SK-N-SH (cell line): Measurements from ENCODE around the gene CNTNAP2.

ENCODE experiments used
- EP300 ChIP-seq, 2 experiments: IDR thresholded peaks; 2 replicates each; pipeline versions ENCODE4 v1.4.0 to v1.6.1; 2012; ENCODE audit warnings: borderline replicate concordance in 1 of 2, low read depth in 1 of 2, low read length in 1 of 2
- EZH2phosphoT487 ChIP-seq: fragments of 200-600 bp; sonication (generic); IDR thresholded peaks from 2 replicates; pipeline ENCODE4 v1.6.1; 2017; ENCODE audit warnings: low read depth, mixed run types, mild to moderate bottlenecking, antibody characterized with exemption, moderate library complexity, borderline replicate concordance
- FOXM1 ChIP-seq: IDR thresholded peaks from 2 replicates; pipeline ENCODE4 v1.4.0; 2012; ENCODE audit warnings: low read depth, mild to moderate bottlenecking
- IRF3 ChIP-seq: fragments of 150-350 bp; IDR thresholded peaks from 2 replicates; pipeline ENCODE4 v1.6.1; 2016; ENCODE audit warnings: mild to moderate bottlenecking, low read depth, low read length
- POLR2AphosphoS5 ChIP-seq: IDR thresholded peaks from 2 replicates; pipeline ENCODE4 v1.6.1; 2012; ENCODE audit warnings: low read depth, low read length
- SIN3A ChIP-seq: IDR thresholded peaks from 2 replicates; pipeline ENCODE4 v1.6.1; 2012; ENCODE audit warnings: low read depth, mild to moderate bottlenecking, low read length, moderate library complexity, borderline replicate concordance
- TAF1 ChIP-seq: IDR thresholded peaks from 2 replicates; pipeline ENCODE4 v1.6.1; 2012; ENCODE audit warnings: low read depth, mild to moderate bottlenecking, low read length, moderate library complexity, borderline replicate concordance
- TCF12 ChIP-seq: IDR thresholded peaks from 2 replicates; pipeline ENCODE4 v1.4.0; 2012
- TEAD4 ChIP-seq: IDR thresholded peaks from 2 replicates; pipeline ENCODE4 v1.4.0; 2012; ENCODE audit warnings: mild to moderate bottlenecking, borderline replicate concordance; ENCODE audit not compliant: insufficient read depth
- YY1 ChIP-seq: IDR thresholded peaks from 2 replicates; pipeline ENCODE4 v1.4.0; 2012; ENCODE audit warnings: low read depth, mild to moderate bottlenecking
- TF ChIP-seq, protein P1 (sequence below): fragments of 200-600 bp; sonication (generic); IDR thresholded peaks from 2 replicates; pipeline ENCODE4 v1.6.1; 2017; ENCODE audit warnings: antibody characterized with exemption, mild to moderate bottlenecking, moderate library complexity
- TF ChIP-seq, protein P2 (sequence below): IDR thresholded peaks from 2 replicates; pipeline ENCODE4 v1.4.0; 2012; ENCODE audit warnings: low read depth, borderline replicate concordance

DNA sequence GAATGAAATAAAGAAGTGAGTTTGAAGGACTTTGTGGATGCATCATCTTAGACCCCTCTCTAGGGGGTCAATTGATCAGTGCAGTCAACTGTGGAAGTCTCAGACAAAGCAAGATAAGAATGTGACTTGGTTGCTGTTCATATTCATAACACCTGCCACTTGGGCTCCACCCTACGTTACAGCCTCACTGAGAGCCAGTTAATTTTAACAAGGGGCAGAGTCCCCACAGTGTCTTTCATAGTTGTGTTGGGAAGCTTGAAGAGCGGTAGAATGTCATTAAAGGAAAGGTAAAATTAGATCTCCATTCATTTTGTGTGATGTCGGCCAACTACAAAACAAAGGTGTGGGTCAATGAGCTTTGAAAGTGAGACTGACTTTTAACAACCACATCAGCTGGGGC is 2031.9 kb downstream of the CNTNAP2 start:
- TF ChIP-seq, protein P1, sequence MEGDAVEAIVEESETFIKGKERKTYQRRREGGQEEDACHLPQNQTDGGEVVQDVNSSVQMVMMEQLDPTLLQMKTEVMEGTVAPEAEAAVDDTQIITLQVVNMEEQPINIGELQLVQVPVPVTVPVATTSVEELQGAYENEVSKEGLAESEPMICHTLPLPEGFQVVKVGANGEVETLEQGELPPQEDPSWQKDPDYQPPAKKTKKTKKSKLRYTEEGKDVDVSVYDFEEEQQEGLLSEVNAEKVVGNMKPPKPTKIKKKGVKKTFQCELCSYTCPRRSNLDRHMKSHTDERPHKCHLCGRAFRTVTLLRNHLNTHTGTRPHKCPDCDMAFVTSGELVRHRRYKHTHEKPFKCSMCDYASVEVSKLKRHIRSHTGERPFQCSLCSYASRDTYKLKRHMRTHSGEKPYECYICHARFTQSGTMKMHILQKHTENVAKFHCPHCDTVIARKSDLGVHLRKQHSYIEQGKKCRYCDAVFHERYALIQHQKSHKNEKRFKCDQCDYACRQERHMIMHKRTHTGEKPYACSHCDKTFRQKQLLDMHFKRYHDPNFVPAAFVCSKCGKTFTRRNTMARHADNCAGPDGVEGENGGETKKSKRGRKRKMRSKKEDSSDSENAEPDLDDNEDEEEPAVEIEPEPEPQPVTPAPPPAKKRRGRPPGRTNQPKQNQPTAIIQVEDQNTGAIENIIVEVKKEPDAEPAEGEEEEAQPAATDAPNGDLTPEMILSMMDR = no peak
- TF ChIP-seq, protein P2, sequence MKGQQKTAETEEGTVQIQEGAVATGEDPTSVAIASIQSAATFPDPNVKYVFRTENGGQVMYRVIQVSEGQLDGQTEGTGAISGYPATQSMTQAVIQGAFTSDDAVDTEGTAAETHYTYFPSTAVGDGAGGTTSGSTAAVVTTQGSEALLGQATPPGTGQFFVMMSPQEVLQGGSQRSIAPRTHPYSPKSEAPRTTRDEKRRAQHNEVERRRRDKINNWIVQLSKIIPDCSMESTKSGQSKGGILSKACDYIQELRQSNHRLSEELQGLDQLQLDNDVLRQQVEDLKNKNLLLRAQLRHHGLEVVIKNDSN = no peak
- TF ChIP-seq FOXM1 (no peak), POLR2AphosphoS5 (no peak), TAF1 (no peak), SIN3A (no peak), EP300 (IDR thresholded peaks at IDR 0.05; ENCODE audit: borderline replicate concordance in 1 of 2, low read depth in 1 of 2, low read length in 1 of 2) (no peak), YY1 (no peak), IRF3 (no peak), TEAD4 (no peak), TCF12 (no peak), EZH2phosphoT487 (no peak)
